Measurements from ENCODE around the gene CERT1.

Gene CERT1

GRCh38 chr5:75522542-75522941, 11.1 kb upstream of the CERT1 start:
- no peak for TF ChIP-seq ZNF670 (tag by site-specific recombination; IDR thresholded peaks at IDR 0.05; ENCODE audit: low read depth)
- no peak for TF ChIP-seq ZNF626 (tag by site-specific recombination; IDR thresholded peaks at IDR 0.05)
- no peak for TF ChIP-seq ZNF10 (tag by site-specific recombination; IDR thresholded peaks at IDR 0.05)
- no peak for TF ChIP-seq ZNF776 (tag by site-specific recombination; IDR thresholded peaks at IDR 0.05; ENCODE audit: borderline replicate concordance)
- TF ChIP-seq REPIN1 (tag by site-specific recombination; IDR thresholded peaks at IDR 0.05; ENCODE audit: low read depth) = no peak
- TF ChIP-seq GLI2 (tag by site-specific recombination; IDR thresholded peaks at IDR 0.05; ENCODE audit: borderline replicate concordance, low read depth) = no peak
- no peak for TF ChIP-seq ZNF214 (tag by site-specific recombination; IDR thresholded peaks at IDR 0.05; ENCODE audit: borderline replicate concordance)
- TF ChIP-seq ZNF561 (tag by site-specific recombination; IDR thresholded peaks at IDR 0.05; ENCODE audit: borderline replicate concordance) = no peak
- TF ChIP-seq FEZF1 (tag by site-specific recombination; IDR thresholded peaks at IDR 0.05) = no peak
- no peak for TF ChIP-seq ZFHX2 (tag by site-specific recombination; conservative IDR thresholded peaks at IDR 0.05)
- TF ChIP-seq ZNF311 (tag by site-specific recombination; IDR thresholded peaks at IDR 0.05; ENCODE audit: borderline replicate concordance) = no peak
- no peak for TF ChIP-seq ZNF654 (tag by site-specific recombination; IDR thresholded peaks at IDR 0.05; ENCODE audit: low read depth)
- no peak for TF ChIP-seq ATF2 (tag by site-specific recombination; IDR thresholded peaks at IDR 0.05; ENCODE audit: low read depth)
- TF ChIP-seq ZNF549 (tag by site-specific recombination; IDR thresholded peaks at IDR 0.05) = no peak
- no peak for TF ChIP-seq ZSCAN16 (tag by site-specific recombination; IDR thresholded peaks at IDR 0.05)
- TF ChIP-seq AEBP2 (tag by site-specific recombination; IDR thresholded peaks at IDR 0.05; ENCODE audit: borderline replicate concordance) = no peak
- Histone ChIP-seq H3K4me1 (ENCODE audit: control insufficient read depth, insufficient read depth, low read length) (no peaks in the 10 kb centered on the region), H3K4me3 (ENCODE audit: low read depth, low read length) (no peak overlapping the region), H3K36me3 (ENCODE audit: control insufficient read depth in 2 of 2, insufficient read depth in 1 of 2, low read length in 2 of 2) (peaks cover 0 to 8% of the 10 kb centered on the region in 2 experiments; a peak in 2 of 3 replicates), H3K27ac (ENCODE audit: extremely low read depth, low read depth, low read length) (no peak overlapping the region), H3K9me3 (ENCODE audit: control insufficient read depth, insufficient read depth, low read depth, low read length) (no peaks in the 10 kb centered on the region)
- ChIA-PET POLR2A (no interaction called here), CTCF (no interaction called here)

- H3K4me3 ChIP-seq (ENCODE audit: low read depth, low read length) = no peak overlapping the region
- H3K36me3 ChIP-seq (ENCODE audit: control insufficient read depth in 2 of 2, insufficient read depth in 1 of 2, low read length in 2 of 2) = peaks cover 0 to 8% of the 10 kb centered on the region in 2 experiments; a peak in 2 of 3 replicates
- H3K9me3 ChIP-seq (ENCODE audit: control insufficient read depth, insufficient read depth, low read depth, low read length) = no peaks in the 10 kb centered on the region
- ChIA-PET CTCF (no interaction called here), POLR2A (no interaction called here)
- H3K4me1 ChIP-seq (ENCODE audit: control insufficient read depth, insufficient read depth, low read length) = no peaks in the 10 kb centered on the region
- H3K27ac ChIP-seq (ENCODE audit: extremely low read depth, low read depth, low read length) = no peak overlapping the region
- no peak for TF ChIP-seq GLIS1 (tag by site-specific recombination; IDR thresholded peaks at IDR 0.05)
- no peak for TF ChIP-seq ZNF623 (tag by site-specific recombination; IDR thresholded peaks at IDR 0.05)
- no peak for TF ChIP-seq ZNF776 (tag by site-specific recombination; IDR thresholded peaks at IDR 0.05; ENCODE audit: borderline replicate concordance)
- no peak for TF ChIP-seq ZNF423 (tag by site-specific recombination; IDR thresholded peaks at IDR 0.05)
- no peak for TF ChIP-seq ZNF394 (tag by site-specific recombination; IDR thresholded peaks at IDR 0.05; ENCODE audit: borderline replicate concordance)
- no peak for TF ChIP-seq ZNF2 (tag by site-specific recombination; IDR thresholded peaks at IDR 0.05)
- no peak for TF ChIP-seq ZNF48 (tag by site-specific recombination; IDR thresholded peaks at IDR 0.05)
- TF ChIP-seq, protein P1, sequence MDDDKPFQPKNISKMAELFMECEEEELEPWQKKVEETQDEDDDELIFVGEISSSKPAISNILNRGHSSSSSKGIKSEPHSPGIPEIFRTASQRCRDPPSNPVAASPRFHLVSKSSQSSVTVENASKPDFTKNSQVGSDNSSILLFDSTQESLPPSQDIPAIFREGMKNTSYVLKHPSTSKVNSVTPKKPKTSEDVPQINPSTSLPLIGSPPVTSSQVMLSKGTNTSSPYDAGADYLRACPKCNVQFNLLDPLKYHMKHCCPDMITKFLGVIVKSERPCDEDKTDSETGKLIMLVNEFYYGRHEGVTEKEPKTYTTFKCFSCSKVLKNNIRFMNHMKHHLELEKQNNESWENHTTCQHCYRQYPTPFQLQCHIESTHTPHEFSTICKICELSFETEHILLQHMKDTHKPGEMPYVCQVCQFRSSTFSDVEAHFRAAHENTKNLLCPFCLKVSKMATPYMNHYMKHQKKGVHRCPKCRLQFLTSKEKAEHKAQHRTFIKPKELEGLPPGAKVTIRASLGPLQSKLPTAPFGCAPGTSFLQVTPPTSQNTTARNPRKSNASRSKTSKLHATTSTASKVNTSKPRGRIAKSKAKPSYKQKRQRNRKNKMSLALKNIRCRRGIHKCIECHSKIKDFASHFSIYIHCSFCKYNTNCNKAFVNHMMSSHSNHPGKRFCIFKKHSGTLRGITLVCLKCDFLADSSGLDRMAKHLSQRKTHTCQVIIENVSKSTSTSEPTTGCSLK (tag by site-specific recombination; IDR thresholded peaks at IDR 0.05) = no peak
- no peak for TF ChIP-seq ZNF302 (tag by site-specific recombination; IDR thresholded peaks at IDR 0.05; ENCODE audit: low read depth)
- no peak for TF ChIP-seq ZNF610 (tag by site-specific recombination; IDR thresholded peaks at IDR 0.05; ENCODE audit: borderline replicate concordance)
- TF ChIP-seq ZNF146 (tag by site-specific recombination; IDR thresholded peaks at IDR 0.05) = no peak
- no peak for TF ChIP-seq FEZF1 (tag by site-specific recombination; IDR thresholded peaks at IDR 0.05)
- TF ChIP-seq ZNF169 (tag by site-specific recombination; IDR thresholded peaks at IDR 0.05) = no peak
- TF ChIP-seq ZBTB6 (tag by site-specific recombination; IDR thresholded peaks at IDR 0.05) = no peak
- no peak for TF ChIP-seq ZNF600 (tag by site-specific recombination; IDR thresholded peaks at IDR 0.05)
- no peak for TF ChIP-seq ZBTB48 (tag by site-specific recombination; IDR thresholded peaks at IDR 0.05)
Measured at GRCh38 chr5:75522025-75522424, 10.6 kb upstream of the CERT1 start.

Data from HEK293 (cell line).